GM10266 (cell line): ENCODE measurements around the gene TNFAIP8L2.

Experiments used
- DNase-seq: peaks from one replicate; pipeline ENCODE4 v3.0.0; 2012; ENCODE audit errors: extremely low spot score
- CTCF ChIP-seq: IDR thresholded peaks from 2 replicates; pipeline ENCODE4 v1.5.1; 2012; ENCODE audit warnings: mild to moderate bottlenecking, low read depth; ENCODE audit not compliant: control insufficient read depth, insufficient read depth; ENCODE audit errors: missing control alignments

Gene TNFAIP8L2

GRCh38 chr1:151131701-151132334 lies 24.6 kb upstream of the TNFAIP8L2 start:
- TF ChIP-seq CTCF, result no peak
- no peak for DNase-seq

DNA sequence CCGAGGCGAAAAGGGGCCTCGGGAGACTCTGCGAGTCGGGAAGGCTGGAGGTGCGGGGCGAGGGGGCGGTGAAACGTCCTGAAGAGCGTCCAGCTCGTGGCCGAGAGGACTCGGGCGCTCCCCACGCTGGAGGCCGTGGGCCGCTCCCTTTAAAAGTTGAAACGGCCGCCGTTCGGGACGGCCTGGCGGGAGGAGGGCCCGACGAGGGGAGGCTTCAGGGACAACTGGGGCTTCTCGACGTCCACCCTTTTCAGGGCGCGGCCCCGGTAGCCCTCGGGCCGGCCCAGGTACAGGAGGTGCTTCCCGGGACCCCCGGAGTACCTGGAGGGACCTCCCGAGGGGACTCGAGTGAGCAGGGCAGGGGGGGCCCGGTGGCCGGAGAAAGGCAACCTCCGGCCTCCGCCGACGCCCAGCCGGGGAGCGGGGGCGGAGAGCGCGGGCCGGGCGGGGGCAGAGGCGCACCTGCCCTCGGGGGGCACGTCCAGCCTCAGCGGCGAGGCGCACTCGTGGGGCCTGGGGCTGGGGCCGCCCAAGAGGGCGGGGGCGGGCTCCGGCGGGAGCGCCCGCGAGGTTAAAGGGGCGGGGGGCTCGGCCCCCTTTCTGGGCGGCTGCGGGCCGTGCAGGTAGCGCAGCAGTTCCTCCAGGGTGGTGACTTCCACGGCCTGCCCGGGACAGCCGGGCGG lies 24.0 kb upstream of the TNFAIP8L2 start:
- no peak for TF ChIP-seq CTCF
- no peak for DNase-seq

DNA sequence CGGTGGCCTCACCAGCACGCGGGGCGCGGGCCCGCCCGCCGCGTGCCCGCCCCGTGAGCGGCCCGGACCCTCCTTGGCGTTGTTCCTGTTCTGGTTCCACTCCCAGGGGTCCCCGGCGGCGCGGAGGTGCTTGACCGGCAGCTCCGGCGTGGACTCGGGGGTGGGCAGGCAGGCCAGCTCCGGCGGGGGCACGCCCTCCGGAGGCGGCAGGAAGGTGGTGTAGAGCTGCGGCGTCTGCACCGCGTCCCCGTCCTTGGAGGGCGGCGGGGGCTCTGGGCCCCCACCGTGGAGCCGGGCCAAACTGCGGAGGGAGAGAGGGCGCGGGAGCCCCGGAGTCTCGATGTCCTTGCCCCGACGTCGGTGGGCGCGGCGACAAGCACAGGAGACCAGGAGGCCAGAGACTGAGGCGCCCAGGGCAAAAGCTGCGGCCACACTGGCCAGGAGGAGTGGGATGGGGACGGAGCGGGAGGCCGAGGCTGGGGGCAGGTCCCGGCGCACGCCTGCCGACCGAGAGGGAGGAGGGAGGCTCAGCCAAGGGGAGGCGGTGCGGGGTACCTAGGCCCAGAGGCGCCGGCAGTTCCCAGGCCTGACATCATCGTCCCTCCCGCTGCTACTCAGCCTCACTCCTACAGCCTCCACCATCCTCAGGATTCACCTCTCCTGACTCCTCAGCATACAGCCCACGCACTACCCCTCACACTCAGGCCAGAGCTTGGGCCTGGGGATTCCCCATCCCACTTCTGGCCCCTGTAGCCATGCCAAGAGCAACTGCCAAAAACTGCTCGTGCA lies 23.2 kb upstream of the TNFAIP8L2 start:
- no peak for TF ChIP-seq CTCF
- DNase-seq, result no peak

DNA sequence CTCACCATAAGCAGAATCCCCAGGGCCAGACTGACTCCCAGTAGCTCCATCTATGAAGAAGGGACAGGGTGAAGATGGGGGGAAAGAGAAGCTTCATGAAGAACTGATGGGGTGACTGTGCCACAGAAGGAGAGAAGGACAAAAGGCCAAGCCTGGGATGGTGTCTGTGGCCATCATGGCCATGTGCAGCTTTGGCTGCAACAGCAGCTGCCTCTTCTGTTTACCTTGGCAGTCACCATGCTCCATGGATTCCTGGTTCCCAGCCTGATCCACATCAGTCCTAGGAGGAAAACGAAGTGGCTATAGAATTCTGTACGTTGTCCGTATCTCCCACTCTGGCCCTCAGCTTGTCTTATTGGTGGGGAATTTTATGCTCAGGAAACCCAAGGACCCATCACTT lies 22.1 kb upstream of the TNFAIP8L2 start:
- no peak for DNase-seq
- no peak for TF ChIP-seq CTCF

DNA sequence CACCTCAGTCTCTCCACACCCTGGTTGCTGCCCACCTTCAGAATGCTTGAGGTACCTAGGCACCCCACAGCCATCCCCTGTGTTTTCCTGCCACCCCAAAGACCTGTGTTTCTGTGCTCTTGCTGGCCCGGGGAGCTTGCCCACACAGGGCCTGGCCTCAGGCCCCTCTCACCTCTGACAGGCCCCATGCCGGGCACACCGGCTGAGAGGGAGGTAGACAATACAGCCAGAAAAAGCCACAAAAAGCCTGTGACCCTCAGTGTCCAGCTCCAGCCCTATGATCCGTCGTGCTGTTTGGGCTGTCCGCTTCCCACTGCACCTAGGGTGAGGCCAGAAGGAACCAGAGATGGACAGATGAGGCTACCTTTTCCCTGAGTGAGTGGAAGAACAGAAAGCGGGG lies 21.5 kb upstream of the TNFAIP8L2 start:
- DNase-seq, result no peak
- no peak for TF ChIP-seq CTCF

GRCh38 chr1:151135433-151136385 lies 20.7 kb upstream of the TNFAIP8L2 start:
- DNase-seq, result no peak
- no peak for TF ChIP-seq CTCF
